Stimulated activated CD4-positive, alpha-beta T cell treated with anti-CD3 and anti-CD28 coated beads, Interleukin-4, amount 100 ng/mL, for 4 hours (primary cell): ENCODE measurements around the gene SERTAD3.

Experiments used
- DNase-seq, 2 experiments: peaks; one replicate each; pipeline ENCODE4 v3.0.0-alpha.2; 2020

Gene SERTAD3

GRCh38 chr19:40407714-40408597, 36.2 kb downstream of the SERTAD3 start:
- no peak for DNase-seq

- peak; percentile 60 to 74 for DNase-seq
These were observed 40.7 kb downstream of the SERTAD3 start for GRCh38 chr19:40403262-40403984.

- no peak for DNase-seq
These were observed 43.6 kb downstream of the SERTAD3 start for GRCh38 chr19:40400559-40400958.

- peak; percentile 63 to 74 for DNase-seq
These were observed 45.6 kb downstream of the SERTAD3 start for GRCh38 chr19:40398417-40399131.

GRCh38 chr19:40397568-40397906, 46.6 kb downstream of the SERTAD3 start:
- DNase-seq, result no peak

- DNase-seq, result no peak
These were observed 47.1 kb downstream of the SERTAD3 start for GRCh38 chr19:40396886-40397567.

- DNase-seq, result no peak
These were observed 48.2 kb downstream of the SERTAD3 start for GRCh38 chr19:40395956-40396355.

- no peak for DNase-seq
These were observed 49.3 kb downstream of the SERTAD3 start for GRCh38 chr19:40394816-40395210.

- no peak for DNase-seq
These were observed 50.0 kb downstream of the SERTAD3 start for GRCh38 chr19:40393894-40394815.

- DNase-seq, result no peak
These were observed 51.1 kb downstream of the SERTAD3 start for GRCh38 chr19:40392894-40393517.

GRCh38 chr19:40392123-40392522, 52.0 kb downstream of the SERTAD3 start:
- no peak for DNase-seq
